WI38 (cell line): ENCODE measurements around the gene CTSF.

Experiments
- H3K4me3 ChIP-seq: 2 replicates; pipeline ENCODE4 v1.5.1; 2011; ENCODE audit warnings: low read depth, mild to moderate bottlenecking, control low read depth, low read length
- CTCF ChIP-seq: IDR thresholded peaks from 2 replicates; pipeline ENCODE4 v1.5.1; 2012; ENCODE audit warnings: low read depth, mild to moderate bottlenecking, control low read depth, low read length

The CTSF gene

GRCh38 chr11:66547662-66548009 lies 20.8 kb downstream of the CTSF start:
- no peak overlapping the region for H3K4me3 ChIP-seq
- no peak for TF ChIP-seq CTCF

GRCh38 chr11:66546966-66547661 lies 21.3 kb downstream of the CTSF start:
- TF ChIP-seq CTCF, result no peak
- no peak overlapping the region for H3K4me3 ChIP-seq

GRCh38 chr11:66546368-66546965 lies 21.9 kb downstream of the CTSF start, which contains the start of gene ACTN3:
Gene ACTN3 (plus strand): TSS chr11:66546903. CDS start chr11:66546938, 35 bp downstream.
- no peak for TF ChIP-seq CTCF
- peak within 1 kb of the TSS; percentile 66 for H3K4me3 ChIP-seq

- peak within 1 kb of the TSS; percentile 66 for H3K4me3 ChIP-seq
- TF ChIP-seq CTCF, result no peak
These were observed 22.6 kb downstream of the CTSF start, which contains the start of gene ZDHHC24 for GRCh38 chr11:66545701-66546367. Gene ZDHHC24 (minus strand): TSS chr11:66546048. CDS start chr11:66546003, 45 bp downstream.

- H3K4me3 ChIP-seq, result peak overlapping the region; percentile 66
These were observed 23.5 kb downstream of the CTSF start for GRCh38 chr11:66544952-66545351.

- TF ChIP-seq CTCF, result peak; percentile 72
- peak overlapping the region; percentile 9; the same call in 1 of the 2 replicates for H3K4me3 ChIP-seq
These were observed 24.9 kb downstream of the CTSF start for GRCh38 chr11:66543263-66544107.

GRCh38 chr11:66542362-66542761 lies 26.0 kb downstream of the CTSF start:
- no peak overlapping the region for H3K4me3 ChIP-seq
- TF ChIP-seq CTCF, result no peak
